ENCODE measurements around the gene BBS9.

The BBS9 gene

GRCh38 chr7:33604056-33604455 is 474.7 kb downstream of the BBS9 start:
- no peak for DNase-seq (ENCODE audit: low read depth)
- no peak for TF ChIP-seq CTCF (IDR thresholded peaks at IDR 0.05; ENCODE audit: control insufficient read depth, extremely low read depth, insufficient read depth)
- H3K4me3 ChIP-seq (ENCODE audit: low read depth, low read length), result no peak overlapping the region

GRCh38 chr7:33610918-33611317 is 481.6 kb downstream of the BBS9 start:
- no peak for TF ChIP-seq CTCF (IDR thresholded peaks at IDR 0.05; ENCODE audit: control insufficient read depth, extremely low read depth, insufficient read depth)
- DNase-seq (ENCODE audit: low read depth), result no peak
- no peak overlapping the region for H3K4me3 ChIP-seq (ENCODE audit: low read depth, low read length)

- H3K4me3 ChIP-seq (ENCODE audit: low read depth, low read length), result no peak overlapping the region
- no peak for TF ChIP-seq CTCF (IDR thresholded peaks at IDR 0.05; ENCODE audit: control insufficient read depth, extremely low read depth, insufficient read depth)
- no peak for DNase-seq (ENCODE audit: low read depth)
Measured at GRCh38 chr7:33612442-33612841, 483.1 kb downstream of the BBS9 start.

- no peak for DNase-seq (ENCODE audit: low read depth)
- no peak overlapping the region for H3K4me3 ChIP-seq (ENCODE audit: low read depth, low read length)
- TF ChIP-seq CTCF (IDR thresholded peaks at IDR 0.05; ENCODE audit: control insufficient read depth, extremely low read depth, insufficient read depth), result no peak
Measured at GRCh38 chr7:33614357-33615117, 485.2 kb downstream of the BBS9 start.

GRCh38 chr7:33616752-33617151 is 487.4 kb downstream of the BBS9 start:
- DNase-seq (ENCODE audit: low read depth), result no peak
- TF ChIP-seq CTCF (IDR thresholded peaks at IDR 0.05; ENCODE audit: control insufficient read depth, extremely low read depth, insufficient read depth), result no peak
- no peak overlapping the region for H3K4me3 ChIP-seq (ENCODE audit: low read depth, low read length)

- TF ChIP-seq CTCF (IDR thresholded peaks at IDR 0.05; ENCODE audit: control insufficient read depth, extremely low read depth, insufficient read depth), result no peak
- DNase-seq (ENCODE audit: low read depth), result no peak
Measured at GRCh38 chr7:33619264-33619663, 489.9 kb downstream of the BBS9 start.

GRCh38 chr7:33623267-33623666 is 493.9 kb downstream of the BBS9 start:
- DNase-seq (ENCODE audit: low read depth), result no peak
- no peak overlapping the region for H3K4me3 ChIP-seq (ENCODE audit: low read depth, low read length)
- no peak for TF ChIP-seq CTCF (IDR thresholded peaks at IDR 0.05; ENCODE audit: control insufficient read depth, extremely low read depth, insufficient read depth)

More at GRCh38 chr7:33619264-33619663, 489.9 kb downstream of the BBS9 start:
- no peak overlapping the region for H3K4me3 ChIP-seq (ENCODE audit: low read depth, low read length)

All from LNCaP clone FGC (cell line).